HG03097 (cell line): ENCODE measurements around the gene CYP4F11.
"Not testable (repeated sequence)": the region's sequence is repeated elsewhere in the genome, so short reads cannot be mapped to it uniquely, and the experiment has no call there.

ENCODE experiments used
- ATAC-seq: cut with Tn5 transposase; IDR thresholded peaks from one replicate; pipeline ENCODE4 v1.9.1; 2021; ENCODE audit not compliant: unreplicated experiment, low FRiP score

The CYP4F11 gene

GRCh38 chr19:15923702-15924101 is 10.6 kb downstream of the CYP4F11 start:
- ATAC-seq: no peak

DNA sequence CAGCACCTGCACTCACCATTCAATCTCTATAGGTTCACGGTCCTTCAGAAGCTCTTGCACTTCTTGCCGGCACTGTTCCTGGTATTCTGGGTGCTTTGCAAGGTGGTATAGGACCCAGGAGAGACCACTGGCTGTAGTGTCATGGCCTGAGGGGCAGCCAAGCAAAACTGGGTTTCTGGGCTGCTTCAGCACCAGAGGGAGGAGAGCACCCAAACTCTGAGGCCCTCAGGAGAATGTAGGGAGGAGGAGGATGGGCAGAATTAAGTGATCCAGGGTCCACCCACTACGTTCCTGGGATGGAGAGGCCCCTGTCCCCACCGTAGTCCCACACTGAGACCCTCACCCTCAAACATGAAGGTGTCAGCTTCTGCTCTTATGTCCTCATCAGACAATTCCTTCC is 12.3 kb downstream of the CYP4F11 start:
- ATAC-seq: no peak

- no peak for ATAC-seq
Observed at GRCh38 chr19:15919243-15919642, 15.1 kb downstream of the CYP4F11 start.

- ATAC-seq: no peak
Observed at GRCh38 chr19:15915109-15915508, 19.2 kb downstream of the CYP4F11 start.

- no peak for ATAC-seq
Observed at GRCh38 chr19:15913830-15914229, 20.5 kb downstream of the CYP4F11 start.

DNA sequence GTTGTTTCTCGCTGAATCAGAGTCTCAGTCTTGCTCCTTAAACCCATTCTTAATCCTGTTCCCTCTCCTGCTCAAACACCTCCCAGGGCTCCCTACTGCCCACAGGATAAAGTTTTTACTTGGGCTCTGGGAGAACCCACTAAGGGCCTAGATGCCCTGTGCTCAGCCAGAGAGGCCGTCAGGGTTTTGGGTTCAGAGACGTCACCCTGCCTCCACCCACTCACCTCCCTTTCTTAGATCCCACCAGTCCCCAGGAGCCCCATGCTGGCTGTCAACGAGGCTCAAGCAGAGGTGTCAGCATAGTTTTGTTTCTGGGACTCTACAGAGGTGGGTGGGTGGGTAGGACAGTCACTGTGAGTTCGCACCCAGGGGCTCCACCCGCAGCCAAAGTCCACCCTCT is 20.9 kb downstream of the CYP4F11 start:
- no peak for ATAC-seq

GRCh38 chr19:15911599-15912235 is 22.6 kb downstream of the CYP4F11 start:
- no peak for ATAC-seq

GRCh38 chr19:15905026-15905425 is 29.3 kb downstream of the CYP4F11 start:
- no peak for ATAC-seq

GRCh38 chr19:15902898-15903297 is 31.4 kb downstream of the CYP4F11 start:
- ATAC-seq: not testable (repeated sequence)

DNA sequence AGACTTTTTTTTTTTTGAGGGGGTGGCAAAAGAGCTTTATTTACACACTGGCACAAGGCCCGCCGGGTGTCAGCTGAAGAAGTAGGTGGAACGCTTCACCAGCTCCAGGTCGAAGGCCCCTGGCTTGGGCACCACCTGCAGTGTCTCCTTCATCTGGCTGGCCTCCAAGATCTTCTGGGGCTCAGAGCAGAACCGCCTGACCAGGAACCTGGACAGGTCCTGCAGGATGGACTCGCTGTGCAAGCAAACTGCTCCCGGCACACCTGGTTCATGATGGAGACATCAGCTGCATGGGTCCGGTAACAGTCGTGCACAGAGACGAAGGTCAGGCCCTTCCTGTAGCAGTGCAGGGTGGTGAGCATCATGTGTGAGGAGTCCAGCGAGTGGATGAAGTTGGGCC is 32.1 kb downstream of the CYP4F11 start:
- ATAC-seq: no peak

- no peak for ATAC-seq
Observed at GRCh38 chr19:15900504-15900903, 33.8 kb downstream of the CYP4F11 start.

DNA sequence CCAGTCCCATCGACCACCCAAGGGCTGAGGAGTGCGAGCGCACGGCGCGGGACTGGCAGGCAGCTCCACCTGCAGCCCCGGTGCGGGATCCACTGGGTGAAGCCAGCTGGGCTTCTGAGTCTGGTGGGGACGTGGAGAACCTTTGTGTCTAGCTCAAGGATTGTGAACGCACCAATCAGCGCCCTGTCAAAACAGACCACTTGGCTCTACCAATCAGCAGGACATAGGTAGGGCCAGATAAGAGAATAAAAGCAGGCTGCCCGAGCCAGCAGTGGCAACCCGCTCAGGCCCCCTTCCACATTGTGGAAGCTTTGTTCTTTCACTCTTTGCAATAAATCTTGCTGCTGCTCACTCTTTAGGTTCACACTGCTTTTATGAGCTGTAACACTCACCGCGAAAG is 34.3 kb downstream of the CYP4F11 start:
- not testable (repeated sequence) for ATAC-seq

DNA sequence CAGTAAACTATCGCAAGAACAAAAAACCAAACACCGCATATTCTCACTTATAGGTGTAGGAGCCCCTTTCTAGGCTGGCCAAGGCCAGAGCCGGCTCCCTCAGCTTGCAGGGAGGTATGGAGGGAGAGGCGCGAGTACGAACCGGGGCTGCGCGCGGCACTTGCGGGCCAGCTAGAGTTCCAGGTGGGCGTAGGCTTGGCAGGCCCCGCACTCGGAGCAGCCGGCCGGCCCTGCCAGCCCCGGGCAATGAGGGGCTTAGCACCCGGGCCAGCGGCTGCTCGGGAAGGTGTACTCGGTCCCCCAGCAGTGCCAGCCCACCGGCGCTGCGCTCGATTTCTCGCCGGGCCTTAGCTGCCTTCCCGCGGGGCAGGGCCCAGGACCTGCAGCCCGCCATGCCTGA is 34.8 kb downstream of the CYP4F11 start:
- ATAC-seq: not testable (repeated sequence)

DNA sequence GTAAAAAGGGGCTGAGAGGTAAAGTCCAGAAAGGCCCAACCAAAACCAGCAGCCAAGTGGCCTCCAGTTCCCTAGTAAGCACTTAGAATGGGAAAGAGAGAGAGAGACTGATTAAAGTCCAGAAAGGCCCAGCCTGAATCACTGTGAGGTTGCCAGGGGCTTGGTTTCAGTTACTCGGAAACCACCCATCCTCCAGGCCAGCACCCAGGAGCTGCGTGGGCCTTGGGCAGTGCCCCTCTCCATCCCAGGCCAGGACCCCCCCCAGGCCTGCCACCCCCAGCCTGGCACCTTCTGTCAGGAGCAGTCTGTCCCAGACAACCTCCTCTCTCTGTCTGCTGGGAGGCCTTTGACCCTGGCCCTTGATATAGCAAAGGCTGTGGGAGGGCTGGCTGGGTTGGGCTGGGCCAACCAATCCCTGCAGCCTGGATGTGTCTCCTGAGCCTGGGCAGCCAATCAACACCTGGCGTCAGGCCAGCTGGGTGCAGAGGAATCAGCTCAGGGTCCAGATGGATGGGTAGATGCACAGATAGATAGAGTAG is 36.5 kb downstream of the CYP4F11 start, which contains the start of gene CYP4F2:
CYP4F2 (minus strand) TSS at position 337 of the 539 bp plus-strand sequence. CDS start 463 bp downstream, outside the sequence.
- ATAC-seq: no peak

DNA sequence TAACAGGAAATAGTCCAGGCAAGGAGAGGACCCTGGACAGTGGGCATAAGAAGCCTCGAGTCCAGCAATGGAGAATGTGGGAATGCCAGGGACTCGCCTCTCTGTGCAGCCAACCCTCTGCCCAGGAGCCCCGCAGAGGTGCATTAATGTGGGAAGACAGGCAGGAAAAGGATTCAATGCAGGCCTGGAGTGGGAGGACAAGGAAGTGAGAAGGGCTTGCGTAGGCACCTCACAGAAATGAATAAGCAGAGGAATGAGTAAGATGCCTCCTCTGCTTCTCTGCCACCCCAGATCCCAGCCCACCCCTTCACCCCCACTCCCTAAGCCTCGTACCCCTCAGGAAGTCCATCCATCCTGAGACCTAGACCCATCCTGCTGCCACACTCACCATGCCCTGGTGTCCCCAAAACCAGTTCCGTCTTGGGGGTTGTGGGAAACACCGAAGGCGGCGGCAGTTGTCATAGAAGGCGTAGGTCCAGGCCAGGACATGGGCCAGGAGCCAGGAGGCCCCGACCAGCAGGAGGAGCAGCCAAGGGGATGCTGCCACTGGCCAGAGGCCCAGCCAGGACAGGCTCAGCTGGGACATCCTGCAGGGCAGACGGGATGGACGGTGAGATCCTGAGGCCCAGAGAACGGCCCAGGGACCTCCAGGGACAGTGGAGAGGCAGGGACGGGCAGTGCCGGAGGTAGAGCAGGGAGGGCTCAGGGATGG is 37.1 kb downstream of the CYP4F11 start:
- no peak for ATAC-seq

DNA sequence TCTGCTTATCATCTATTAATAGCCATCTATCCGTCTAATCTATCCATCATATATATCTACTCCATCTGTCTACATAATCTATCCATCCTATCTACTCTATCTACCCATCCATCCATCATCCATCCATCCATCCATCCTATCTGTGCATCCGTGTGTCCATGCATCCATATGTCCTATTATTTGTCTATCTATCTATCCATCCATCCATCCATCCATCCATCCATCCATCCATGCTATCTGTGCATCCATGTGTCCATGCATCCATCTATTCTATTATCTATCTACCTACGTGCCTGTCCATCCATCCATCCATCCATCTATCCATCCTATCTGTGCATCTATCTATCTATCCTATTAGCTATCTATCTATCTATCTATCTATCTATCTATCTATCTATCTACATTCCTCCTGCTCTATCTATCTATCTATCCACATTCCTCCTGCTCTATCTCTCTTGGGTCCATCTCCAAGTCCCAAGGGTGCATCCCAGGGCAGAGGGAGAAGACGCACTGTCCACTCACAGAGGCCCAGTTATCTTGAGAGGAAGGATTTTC is 38.4 kb downstream of the CYP4F11 start:
- ATAC-seq: no peak

DNA sequence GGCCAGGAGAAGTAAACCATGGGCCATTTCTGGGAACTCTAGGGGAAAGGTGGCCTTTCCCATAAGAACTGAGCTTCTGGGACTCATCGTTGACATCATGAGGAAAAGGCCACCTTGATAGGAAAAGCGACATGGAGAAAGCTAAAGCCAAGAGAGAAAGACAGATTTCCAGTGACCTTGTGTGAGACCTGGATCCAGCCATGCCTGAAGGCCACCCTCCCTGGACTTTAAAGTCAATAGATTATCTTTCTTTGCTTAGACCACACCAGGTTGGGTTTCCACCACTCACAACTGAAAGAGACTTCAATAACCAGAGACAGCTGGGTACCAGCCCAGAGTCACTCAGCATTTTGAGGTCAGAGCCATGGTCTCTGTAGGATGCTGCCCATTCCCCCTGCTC is 40.0 kb downstream of the CYP4F11 start:
- ATAC-seq: no peak

DNA sequence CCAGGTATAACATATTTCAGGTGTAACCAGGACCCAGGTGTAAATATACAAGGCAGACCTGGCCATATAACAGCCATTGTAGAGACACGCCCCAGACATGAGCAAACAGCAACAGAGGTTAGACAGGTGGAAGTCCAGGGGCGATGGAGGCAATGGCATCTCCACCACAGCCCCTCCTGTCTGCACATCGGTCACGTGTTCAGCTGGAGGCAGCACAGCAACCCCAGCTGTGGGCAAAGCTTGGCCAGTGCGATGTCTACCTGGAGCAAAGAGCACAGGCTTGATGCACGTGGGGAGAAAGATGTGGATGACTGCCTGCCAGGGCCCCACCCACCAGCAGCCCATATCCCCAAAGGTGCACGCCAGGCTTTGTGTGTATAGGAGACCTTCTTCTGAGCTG is 40.9 kb downstream of the CYP4F11 start:
- no peak for ATAC-seq

GRCh38 chr19:15892012-15892411 is 42.3 kb downstream of the CYP4F11 start:
- ATAC-seq: no peak

DNA sequence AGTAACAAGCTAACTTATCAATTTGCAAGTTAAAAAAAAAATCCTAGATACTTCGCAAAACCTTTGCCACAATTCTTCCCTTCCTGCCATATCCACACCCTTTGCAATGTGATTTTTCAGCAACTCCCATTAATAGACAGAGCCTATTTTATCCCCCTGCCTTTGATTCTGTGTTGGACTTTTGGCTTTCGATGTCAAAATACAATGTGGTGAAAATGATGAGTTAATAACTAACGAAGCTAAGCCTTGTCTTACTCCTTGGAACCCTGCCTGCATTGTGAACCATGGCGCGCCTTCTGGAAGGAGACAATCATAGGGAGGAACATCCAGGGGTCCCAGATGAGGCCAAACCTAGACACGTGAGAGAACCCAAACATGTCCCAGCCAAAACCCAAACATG is 42.9 kb downstream of the CYP4F11 start:
- ATAC-seq: no peak

GRCh38 chr19:15889339-15889738 is 45.0 kb downstream of the CYP4F11 start:
- not testable (repeated sequence) for ATAC-seq

DNA sequence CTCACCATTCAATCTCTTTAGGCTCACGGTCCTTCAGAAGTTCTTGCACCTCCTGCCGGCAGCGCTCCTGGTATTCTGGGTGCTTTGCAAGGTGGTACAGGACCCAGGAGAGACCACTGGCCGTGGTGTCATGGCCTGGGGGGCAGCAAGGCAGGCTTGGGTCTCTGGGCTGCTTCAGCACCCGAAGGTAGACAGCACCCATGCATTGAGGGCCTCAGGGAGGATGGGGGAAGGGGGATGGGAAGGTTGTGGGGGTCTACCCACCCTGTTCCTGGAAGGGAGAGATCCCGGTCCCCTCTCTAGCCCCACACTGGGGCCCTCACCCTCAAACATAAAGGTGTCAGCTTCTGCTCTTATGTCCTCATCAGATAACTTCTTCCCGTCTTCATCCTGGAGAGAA is 48.4 kb downstream of the CYP4F11 start:
- ATAC-seq: no peak
